ENCODE results near the gene ZKSCAN5. TPM values are rescaled to one million over a fixed set of nuclear protein-coding genes. Genes with fewer than 3 reads are reported as not detected.
"Not testable (repeated sequence)": the region's sequence is repeated elsewhere in the genome, so short reads cannot be mapped to it uniquely, and the experiment has no call there.

ZKSCAN5 gene
- total RNA-seq, 3 donors from 2014 or later (not counting 1 experiment from before 2014, with no cell fraction given): 6.8 to 9.7 (median 7.4) TPM

DNA sequence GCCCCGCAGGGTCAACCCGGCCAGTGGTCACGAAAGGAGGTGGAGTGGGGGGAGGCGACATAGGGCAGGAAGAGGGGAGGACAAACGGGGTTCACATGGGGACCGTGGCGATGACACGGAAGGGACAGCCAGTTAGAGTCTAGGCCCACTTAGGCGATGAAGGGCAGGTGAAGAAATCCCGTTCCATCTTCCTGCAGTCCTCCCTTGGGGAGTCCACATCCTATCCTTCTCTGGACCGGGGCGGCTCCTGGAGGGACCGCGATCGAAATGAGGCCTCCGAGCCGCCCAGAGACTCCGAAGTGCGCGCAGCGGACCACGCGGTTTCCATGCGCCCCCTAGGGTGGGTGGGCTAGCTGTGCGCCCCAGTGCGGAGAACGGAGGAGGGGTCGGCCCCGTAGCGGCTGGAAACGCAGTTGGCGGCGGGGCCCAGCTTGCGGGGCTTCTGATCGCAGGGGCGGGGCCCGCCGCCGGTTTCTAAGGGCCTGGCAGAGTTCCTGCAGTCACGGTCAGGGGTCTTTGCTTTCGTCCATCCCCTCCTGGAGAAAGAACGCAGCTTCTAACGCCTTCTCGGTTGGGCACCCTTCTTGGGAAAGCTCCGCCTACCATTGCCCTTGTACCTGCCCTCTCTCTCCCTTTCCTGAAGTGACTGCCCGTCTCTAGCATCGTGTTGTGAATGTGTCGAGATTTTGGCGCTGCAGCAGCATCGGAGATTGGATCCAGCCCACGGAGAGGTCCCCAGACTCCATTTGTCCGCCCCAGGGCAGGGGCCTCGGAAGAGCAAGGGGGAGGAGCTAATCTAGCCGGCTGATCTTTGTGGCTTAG lies 75.7 kb downstream of the ZKSCAN5 start:
- peak; percentile 38 to 78 for DNase-seq
- H3K4me1 Mint-ChIP-seq: peaks cover 0 to 20% of the 10 kb centered on the region in 2 donors
- intact Hi-C loops (cut with micrococcal nuclease): no loop called here
- Histone ChIP-seq H3K4me3 (ENCODE audit: low read length) (peak overlapping the region; percentile 60), H3K4me1 (ENCODE audit: control insufficient read depth, insufficient read depth, low read length) (peaks cover 14% of the 10 kb centered on the region), H3K9me3 (ENCODE audit: control insufficient read depth, insufficient read depth, low read length) (no peaks in the 10 kb centered on the region), H3K27me3 (ENCODE audit: control insufficient read depth, insufficient read depth, low read length) (no peaks in the 10 kb centered on the region), H3K36me3 (ENCODE audit: control insufficient read depth, insufficient read depth, low read length) (no peaks in the 10 kb centered on the region), H3K27ac (ENCODE audit: low read length) (no peak overlapping the region)
- 3% methylated on average over 54 of the region's 54 CpGs for WGBS (ENCODE audit: insufficient coverage)
- H3K4me3 Mint-ChIP-seq: peak overlapping the region; percentile 92
- no peaks in the 10 kb centered on the region for H3K27me3 Mint-ChIP-seq (ENCODE audit: low read depth in 2 of 2)
- TF ChIP-seq, protein P1, sequence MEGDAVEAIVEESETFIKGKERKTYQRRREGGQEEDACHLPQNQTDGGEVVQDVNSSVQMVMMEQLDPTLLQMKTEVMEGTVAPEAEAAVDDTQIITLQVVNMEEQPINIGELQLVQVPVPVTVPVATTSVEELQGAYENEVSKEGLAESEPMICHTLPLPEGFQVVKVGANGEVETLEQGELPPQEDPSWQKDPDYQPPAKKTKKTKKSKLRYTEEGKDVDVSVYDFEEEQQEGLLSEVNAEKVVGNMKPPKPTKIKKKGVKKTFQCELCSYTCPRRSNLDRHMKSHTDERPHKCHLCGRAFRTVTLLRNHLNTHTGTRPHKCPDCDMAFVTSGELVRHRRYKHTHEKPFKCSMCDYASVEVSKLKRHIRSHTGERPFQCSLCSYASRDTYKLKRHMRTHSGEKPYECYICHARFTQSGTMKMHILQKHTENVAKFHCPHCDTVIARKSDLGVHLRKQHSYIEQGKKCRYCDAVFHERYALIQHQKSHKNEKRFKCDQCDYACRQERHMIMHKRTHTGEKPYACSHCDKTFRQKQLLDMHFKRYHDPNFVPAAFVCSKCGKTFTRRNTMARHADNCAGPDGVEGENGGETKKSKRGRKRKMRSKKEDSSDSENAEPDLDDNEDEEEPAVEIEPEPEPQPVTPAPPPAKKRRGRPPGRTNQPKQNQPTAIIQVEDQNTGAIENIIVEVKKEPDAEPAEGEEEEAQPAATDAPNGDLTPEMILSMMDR (IDR thresholded peaks at IDR 0.05): peak; percentile 27
- no peaks in the 10 kb centered on the region for H3K36me3 Mint-ChIP-seq
- no peaks in the 10 kb centered on the region for H3K9me3 Mint-ChIP-seq
- H3K27ac Mint-ChIP-seq: peak overlapping the region in 1 of 2 donors; percentile 77
- ATAC-seq: peak; percentile 55 to 85 (median 77)

DNA sequence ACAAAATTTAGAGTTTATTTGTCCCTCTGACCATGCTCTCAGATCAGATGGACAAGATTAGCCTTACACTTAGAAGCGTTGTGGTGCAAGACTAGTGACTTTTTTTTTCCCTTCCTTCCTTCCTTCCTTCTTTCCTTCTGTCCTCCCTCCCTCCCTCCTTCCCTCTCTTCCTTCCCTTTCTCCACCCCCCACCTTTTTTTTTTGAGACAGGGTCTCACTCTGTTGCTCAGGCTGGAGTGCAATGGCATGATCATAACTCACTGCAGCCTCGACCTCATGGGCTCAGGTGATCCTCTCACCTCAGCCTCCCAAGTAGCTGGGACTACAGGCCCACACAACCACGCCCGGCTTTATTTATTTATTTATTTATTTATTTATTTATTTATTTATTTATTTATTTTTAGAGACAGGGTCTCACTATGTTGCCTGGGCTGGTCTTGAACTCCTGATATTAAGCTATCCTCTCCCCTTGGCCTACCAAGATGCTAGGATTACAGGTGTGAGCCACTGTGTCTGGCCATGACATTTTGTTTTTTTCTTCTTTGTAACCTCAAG lies 76.4 kb downstream of the ZKSCAN5 start:
- Histone ChIP-seq H3K4me1 (ENCODE audit: control insufficient read depth, insufficient read depth, low read length) (peaks cover 14% of the 10 kb centered on the region), H3K4me3 (ENCODE audit: low read length) (peak overlapping the region; percentile 60)
- Mint-ChIP-seq H3K27ac (peak overlapping the region in 1 of 2 donors; percentile 77), H3K4me1 (peaks cover 0 to 20% of the 10 kb centered on the region in 2 donors), H3K4me3 (peak overlapping the region; percentile 92)
- ATAC-seq; H3K27me3 ChIP-seq (ENCODE audit: control insufficient read depth, insufficient read depth, low read length); H3K36me3 Mint-ChIP-seq; H3K27me3 Mint-ChIP-seq (ENCODE audit: low read depth in 2 of 2); DNase-seq; H3K27ac ChIP-seq (ENCODE audit: low read length); H3K9me3 ChIP-seq (ENCODE audit: control insufficient read depth, insufficient read depth, low read length); intact Hi-C loops (cut with micrococcal nuclease); H3K9me3 Mint-ChIP-seq; H3K36me3 ChIP-seq (ENCODE audit: control insufficient read depth, insufficient read depth, low read length): not testable (repeated sequence)
- WGBS (ENCODE audit: insufficient coverage): 53% methylated on average over 2 of the region's 4 CpGs

Other genes with a start within 250 kb of the ZKSCAN5 start
- not detected for gene MYH16, start 231.8 kb upstream of the ZKSCAN5 start, total RNA-seq
- gene ARPC1A, start 178.8 kb upstream of the ZKSCAN5 start, total RNA-seq: 10 to 100 TPM; 38.1 to 48.1 (median 47.9) TPM
- gene ARPC1B, start 129.9 kb upstream of the ZKSCAN5 start, total RNA-seq: 100 to 1,000 TPM; 161 to 184 (median 179) TPM
- gene PDAP1, start 96.1 kb upstream of the ZKSCAN5 start, total RNA-seq: 10 to 100 TPM; 55.3 to 60.6 (median 59.3) TPM
- 100 to 1,000 TPM; 145 to 190 (median 187) TPM for gene BUD31, start 95.7 kb upstream of the ZKSCAN5 start, total RNA-seq
- 1 to 10 TPM; 5.3 to 6.6 (median 6.4) TPM for gene PTCD1, start 65.9 kb upstream of the ZKSCAN5 start, total RNA-seq
- 10 to 100 TPM; 54.0 to 61.6 (median 54.8) TPM for gene CPSF4, start 65.7 kb upstream of the ZKSCAN5 start, total RNA-seq
- gene ATP5MF, start 38.5 kb upstream of the ZKSCAN5 start, total RNA-seq: 100 to 1,000 TPM in 2 of 3 donors, 10 to 100 TPM in 1; 90.8 to 123 (median 111) TPM
- gene ZNF789, start 31.8 kb upstream of the ZKSCAN5 start, total RNA-seq: 10 to 100 TPM; 16.7 to 18.6 (median 16.8) TPM
- gene ZNF394, start 4.4 kb upstream of the ZKSCAN5 start, total RNA-seq: 100 to 1,000 TPM; 188 to 237 (median 215) TPM
- 1 to 10 TPM; 2.3 to 3.1 (median 2.6) TPM for gene FAM200A, start 47.5 kb downstream of the ZKSCAN5 start, total RNA-seq
- gene ZNF655, start 54.0 kb downstream of the ZKSCAN5 start, total RNA-seq: 100 to 1,000 TPM; 171 to 214 (median 196) TPM
- gene TMEM225B, start 93.6 kb downstream of the ZKSCAN5 start, total RNA-seq: 1 to 10 TPM; 1.4 to 2.5 (median 2.0) TPM
- gene ZSCAN25, start 112.3 kb downstream of the ZKSCAN5 start, total RNA-seq: 10 to 100 TPM; 24.4 to 37.4 (median 27.8) TPM
- gene CYP3A5, start 175.3 kb downstream of the ZKSCAN5 start, total RNA-seq: under 1 TPM in 1 of 3 donors, not detected in 2; 0.14 TPM
- not detected for gene CYP3A7, start 230.5 kb downstream of the ZKSCAN5 start, total RNA-seq